Activated CD4-positive, alpha-beta T cell treated with anti-CD3 and anti-CD28 coated beads, Interleukin-2, amount 50 U/mL, for 16 hours (primary cell): ENCODE results near the gene TRIM8.
"Not testable (repeated sequence)": the region's sequence is repeated elsewhere in the genome, so short reads cannot be mapped to it uniquely, and the experiment has no call there.

Experiments used
- DNase-seq: peaks from one replicate; pipeline ENCODE4 v3.0.0-alpha.2; 2020

The TRIM8 gene

GRCh38 chr10:102650655-102651454 is 6.6 kb downstream of the TRIM8 start:
- DNase-seq, result no peak

- no peak for DNase-seq
Observed at GRCh38 chr10:102651455-102652169, 7.3 kb downstream of the TRIM8 start.

GRCh38 chr10:102652170-102652916 is 8.1 kb downstream of the TRIM8 start:
- DNase-seq, result no peak

DNA sequence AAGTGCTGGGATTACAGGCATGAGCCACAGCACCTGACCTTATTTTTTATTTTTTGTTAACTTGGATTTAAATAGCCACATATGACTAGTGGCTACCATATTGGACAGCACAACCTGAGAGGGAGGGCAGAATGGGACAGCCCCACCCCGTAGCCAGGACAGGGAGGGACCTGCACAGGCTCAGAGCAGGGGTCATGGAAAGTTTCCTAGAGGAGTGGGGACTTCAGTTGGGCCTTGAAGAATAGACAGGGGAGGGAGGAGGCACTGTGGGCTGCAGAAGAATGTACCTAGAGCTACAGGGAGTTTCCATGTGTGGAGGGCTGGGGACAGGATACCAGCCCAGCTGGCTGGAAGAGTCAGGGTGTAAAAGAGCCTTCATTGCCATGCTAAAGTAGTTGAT is 8.8 kb downstream of the TRIM8 start:
- DNase-seq, result no peak

- DNase-seq, result no peak
Observed at GRCh38 chr10:102654566-102654965, 10.3 kb downstream of the TRIM8 start.

DNA sequence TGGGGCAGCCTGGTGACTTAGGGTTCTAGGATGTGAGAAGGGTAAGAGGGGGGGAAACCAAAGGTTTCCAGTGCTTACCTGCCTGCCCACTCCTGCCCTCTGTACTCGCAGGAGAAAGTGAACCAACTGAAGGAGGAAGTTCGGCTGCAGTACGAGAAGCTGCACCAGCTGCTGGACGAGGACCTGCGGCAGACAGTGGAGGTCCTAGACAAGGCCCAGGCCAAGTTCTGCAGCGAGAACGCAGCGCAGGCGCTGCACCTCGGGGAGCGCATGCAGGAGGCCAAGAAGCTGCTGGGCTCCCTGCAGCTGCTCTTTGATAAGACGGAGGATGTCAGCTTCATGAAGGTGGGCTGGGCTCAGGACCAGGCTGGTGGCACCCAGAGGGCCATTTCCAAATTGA is 10.7 kb downstream of the TRIM8 start:
- no peak for DNase-seq

DNA sequence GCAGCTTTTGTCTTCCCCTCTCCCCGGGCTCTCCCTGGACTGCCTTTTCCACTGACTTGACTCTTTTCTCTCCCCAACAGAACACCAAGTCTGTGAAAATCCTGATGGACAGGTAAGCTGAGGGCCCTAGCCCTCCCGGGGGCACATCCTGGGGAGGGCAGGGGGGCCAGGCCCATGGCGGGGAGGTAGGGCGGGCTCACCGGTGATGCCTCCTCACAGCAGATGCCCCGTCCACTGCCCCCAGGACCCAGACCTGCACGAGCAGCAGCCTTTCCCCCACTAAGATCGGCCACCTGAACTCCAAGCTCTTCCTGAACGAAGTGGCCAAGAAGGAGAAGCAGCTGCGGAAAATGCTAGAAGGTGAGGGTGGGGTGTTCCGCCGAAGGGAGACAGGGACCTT is 11.7 kb downstream of the TRIM8 start:
- DNase-seq, result no peak

- no peak for DNase-seq
Observed at GRCh38 chr10:102656791-102657371, 12.6 kb downstream of the TRIM8 start.

- no peak for DNase-seq
Observed at GRCh38 chr10:102657451-102657850, 13.2 kb downstream of the TRIM8 start.

DNA sequence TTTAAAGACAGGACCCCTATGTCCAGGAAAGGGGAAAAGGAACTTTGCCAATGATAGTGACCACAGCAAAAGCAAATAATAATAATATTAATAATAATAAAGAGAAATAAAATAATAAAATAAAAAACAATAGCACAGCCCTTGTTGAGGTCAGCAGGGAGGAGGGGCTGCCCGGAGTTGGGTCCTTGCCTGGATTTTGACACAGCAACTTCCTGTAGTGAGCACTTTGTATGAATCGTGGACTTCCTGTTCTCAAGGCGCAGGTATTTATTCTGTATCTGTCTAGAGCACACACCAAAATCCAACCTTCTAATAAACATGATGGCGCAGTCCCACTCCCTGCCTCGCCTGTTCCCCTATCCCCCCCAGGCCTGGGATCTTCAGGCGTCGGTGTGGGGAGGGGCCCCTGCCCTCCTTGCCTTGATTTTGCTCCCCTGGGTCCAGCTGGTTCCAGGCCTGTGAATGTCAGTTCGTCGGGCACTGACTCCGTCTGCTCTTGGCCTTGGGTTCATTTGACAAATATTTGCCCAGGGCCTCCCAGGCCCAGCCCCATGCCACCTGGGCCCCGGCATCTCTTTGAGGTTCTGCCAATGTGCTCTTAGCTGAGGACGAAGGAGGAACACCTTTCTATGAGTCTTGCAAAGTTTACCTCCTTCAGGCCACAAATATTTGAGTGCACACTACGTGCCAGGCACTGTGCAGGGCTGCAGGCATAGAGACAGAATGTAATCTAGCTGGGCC is 13.9 kb downstream of the TRIM8 start:
- DNase-seq, result no peak

DNA sequence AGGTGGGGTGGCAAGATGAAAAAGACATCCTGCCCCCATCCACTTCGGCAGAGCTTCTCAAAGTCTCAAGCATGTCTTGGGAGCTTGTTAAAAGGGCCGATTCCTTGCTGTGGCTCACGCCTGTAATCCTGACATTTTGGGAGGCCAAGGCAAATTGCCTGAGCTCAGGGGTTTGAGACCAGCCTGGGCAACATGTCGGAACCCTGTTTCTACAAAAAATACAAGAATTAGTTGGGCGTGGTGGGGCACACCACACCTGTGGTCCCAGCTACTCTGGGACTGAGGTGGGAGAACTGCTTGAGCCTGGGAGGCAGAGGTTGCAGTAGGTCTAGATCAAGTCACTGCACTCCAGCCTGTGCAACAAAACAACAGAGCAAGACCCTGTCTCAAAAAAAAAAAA is 14.5 kb downstream of the TRIM8 start:
- no peak for DNase-seq

DNA sequence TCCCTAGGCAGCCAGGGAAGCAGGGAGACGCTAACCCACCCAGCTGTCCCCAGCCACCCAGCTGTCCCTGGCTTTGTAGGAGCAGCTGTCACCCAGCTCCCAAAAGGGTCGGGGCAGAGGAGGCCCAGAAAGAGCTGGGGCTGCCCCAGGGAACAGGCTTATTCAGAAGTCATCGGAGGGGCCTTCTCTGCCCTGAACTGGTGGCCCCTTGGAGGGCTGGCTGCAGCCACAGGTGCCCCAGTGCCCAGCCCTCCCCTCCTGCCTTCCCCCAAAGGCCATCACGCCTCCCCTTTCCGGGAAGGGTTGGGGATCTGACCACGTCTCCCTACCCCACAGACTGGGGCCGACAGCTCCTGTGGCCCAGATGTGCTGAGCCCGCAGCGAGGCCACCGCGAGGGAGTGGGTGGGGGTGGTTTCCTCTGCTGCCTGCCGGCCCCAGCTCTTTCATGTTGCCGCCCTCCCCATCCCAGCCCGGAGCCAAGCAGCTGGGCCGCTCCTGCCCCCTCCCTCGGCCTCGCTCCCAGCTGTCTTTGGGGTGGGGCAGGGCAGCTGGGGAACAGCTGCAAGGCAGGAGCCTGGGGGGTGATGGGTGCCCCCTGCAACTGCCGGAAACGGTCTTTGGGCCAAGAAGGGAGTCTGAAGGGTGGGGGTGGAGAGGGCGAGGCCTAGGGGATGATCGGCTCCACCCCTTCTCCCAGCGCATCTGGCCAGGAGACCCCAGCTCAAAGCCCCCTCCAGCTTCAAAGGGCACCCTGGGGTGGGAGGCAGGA is 16.8 kb downstream of the TRIM8 start:
- peak; percentile 76 for DNase-seq

- no peak for DNase-seq
Observed at GRCh38 chr10:102661658-102662028, 17.4 kb downstream of the TRIM8 start.

DNA sequence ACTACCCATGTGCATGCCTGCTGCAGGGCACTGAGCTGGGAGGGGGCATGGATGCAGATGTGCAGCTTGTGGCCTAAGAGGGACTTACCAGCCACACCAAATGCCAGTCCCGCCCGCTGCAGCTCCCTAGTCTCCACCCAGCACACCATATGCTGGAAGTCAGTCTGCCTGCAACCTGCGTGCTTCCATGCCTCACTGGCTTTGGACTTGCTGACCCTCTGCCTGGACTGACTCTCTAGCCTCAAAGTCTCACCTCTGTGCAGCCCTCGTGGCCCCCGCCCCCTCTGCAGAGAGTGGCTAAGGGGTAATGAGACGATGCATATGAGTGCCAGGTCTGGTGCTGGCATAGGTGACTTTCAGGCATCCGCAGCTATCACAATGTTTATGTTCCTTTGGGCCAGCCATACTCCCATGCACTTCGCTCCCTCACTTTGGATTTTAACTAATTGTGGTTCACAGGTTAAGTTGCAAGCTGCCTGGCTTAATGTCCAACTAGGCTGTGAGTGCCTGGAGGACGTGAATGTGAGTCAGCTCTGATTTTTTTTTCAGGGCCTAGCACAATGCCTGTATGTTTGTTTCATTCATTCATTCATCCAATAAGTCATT is 21.7 kb downstream of the TRIM8 start:
- no peak for DNase-seq

DNA sequence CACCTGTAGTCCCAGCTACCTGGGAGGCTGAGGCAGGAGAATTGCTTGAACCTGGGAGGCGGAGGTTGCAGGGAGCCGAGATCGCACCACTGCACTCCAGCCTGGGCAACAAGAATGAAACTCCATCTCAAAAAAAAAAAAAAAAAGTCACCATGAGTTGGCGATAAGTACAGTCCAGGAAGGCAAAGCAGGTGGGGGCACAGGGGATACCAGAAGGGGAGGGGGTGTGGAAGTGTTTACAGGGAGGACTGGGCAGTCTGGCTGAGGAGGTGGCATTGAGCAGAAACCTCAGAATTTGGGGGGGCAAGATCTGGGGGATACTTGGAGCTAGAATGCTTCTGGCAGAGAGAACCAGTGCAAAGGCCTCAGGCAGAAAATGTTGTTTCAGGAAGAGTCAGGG is 23.1 kb downstream of the TRIM8 start:
- not testable (repeated sequence) for DNase-seq

GRCh38 chr10:102668326-102669107 is 24.2 kb downstream of the TRIM8 start:
- DNase-seq, result no peak

GRCh38 chr10:102669206-102670064 is 25.2 kb downstream of the TRIM8 start:
- no peak for DNase-seq

GRCh38 chr10:102670065-102670670 is 25.9 kb downstream of the TRIM8 start:
- DNase-seq, result no peak

- DNase-seq, result no peak
Observed at GRCh38 chr10:102670871-102671434, 26.7 kb downstream of the TRIM8 start.
